ENCODE results near the gene MAPKAP1. TPM values are rescaled to one million over a fixed set of nuclear protein-coding genes. Genes with fewer than 3 reads are reported as not detected.
"Not testable (repeated sequence)": the region's sequence is repeated elsewhere in the genome, so short reads cannot be mapped to it uniquely, and the experiment has no call there.

Gene MAPKAP1
- total RNA-seq, 2 donors from 2014 or later: 75.3 to 91.6 TPM

DNA sequence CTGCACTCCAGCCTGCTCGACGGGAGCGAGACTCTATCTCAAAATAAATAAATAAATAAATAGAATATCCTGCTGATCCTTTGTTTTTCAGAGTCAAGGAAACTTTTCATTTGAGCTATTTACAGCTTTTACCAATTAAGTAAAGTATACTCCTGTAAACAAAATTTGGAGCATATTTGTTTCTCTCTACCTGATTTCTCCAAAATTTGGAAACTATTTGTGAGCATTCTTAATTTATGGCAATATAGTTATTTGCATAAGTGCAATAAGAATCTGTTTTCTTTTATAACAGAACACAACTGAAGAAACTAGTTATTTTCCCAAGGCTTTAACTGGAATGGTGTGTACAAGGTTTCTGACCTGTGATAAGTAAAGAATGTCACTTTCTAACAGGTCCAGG, 135.2 kb downstream of the MAPKAP1 start:
- H3K4me3 Mint-ChIP-seq; H3K27ac Mint-ChIP-seq; H3K4me1 Mint-ChIP-seq; H3K27me3 Mint-ChIP-seq (ENCODE audit: insufficient read depth); H3K27ac ChIP-seq (ENCODE audit: low read depth, low read length); H3K4me3 ChIP-seq (ENCODE audit: low read length); H3K9ac ChIP-seq (ENCODE audit: extremely low read depth, low read length, poor library complexity, severe bottlenecking); H3K27me3 ChIP-seq (ENCODE audit: control insufficient read depth, insufficient read depth, low read length, poor library complexity, severe bottlenecking); H3K4me1 ChIP-seq (ENCODE audit: control insufficient read depth, insufficient read depth, low read length); DNase-seq: not testable (repeated sequence)
- Histone ChIP-seq H3K36me3 (ENCODE audit: control insufficient read depth, insufficient read depth, low read length) (peaks cover 28% of the 10 kb centered on the region), H3K9me3 (ENCODE audit: control insufficient read depth, low read length) (peaks cover 76% of the 10 kb centered on the region)
- Mint-ChIP-seq H3K36me3 (ENCODE audit: low read depth) (peaks cover 65% of the 10 kb centered on the region), H3K9me3 (peaks cover 68% of the 10 kb centered on the region)
- 100% methylated on average over 2 of the region's 3 CpGs; no CpG with 5 or more reads in 1 of the 2 experiments for WGBS, 2 experiments (ENCODE audit: insufficient coverage in 1 of 2, insufficient read length in 1 of 2)

DNA sequence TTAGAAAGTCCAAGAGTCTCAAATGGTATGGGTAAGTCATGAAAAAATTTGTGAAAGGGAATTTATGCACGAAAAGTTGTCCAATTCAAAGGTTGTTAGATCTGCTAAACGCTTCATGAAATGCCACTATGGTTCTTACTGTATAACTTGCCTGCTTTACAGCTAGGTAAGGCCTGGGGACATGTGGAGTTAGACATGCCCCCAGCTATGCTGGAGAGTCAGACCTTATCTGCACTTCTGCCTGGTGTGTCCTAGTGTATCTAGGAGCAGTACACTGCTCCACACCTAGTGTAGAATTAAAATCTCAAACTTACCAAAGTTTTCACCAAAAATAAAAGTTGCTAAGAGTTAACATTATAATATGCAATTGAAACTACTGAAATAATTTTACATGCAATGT, 136.8 kb downstream of the MAPKAP1 start:
- no peak overlapping the region for H3K9ac ChIP-seq (ENCODE audit: extremely low read depth, low read length, poor library complexity, severe bottlenecking)
- Mint-ChIP-seq H3K4me3 (no peak overlapping the region), H3K9me3 (peaks cover 54% of the 10 kb centered on the region), H3K27me3 (ENCODE audit: insufficient read depth) (no peaks in the 10 kb centered on the region), H3K27ac (no peak overlapping the region), H3K4me1 (no peaks in the 10 kb centered on the region), H3K36me3 (ENCODE audit: low read depth) (peaks cover 52% of the 10 kb centered on the region)
- H3K27ac ChIP-seq (ENCODE audit: low read depth, low read length): no peak overlapping the region
- WGBS, 2 experiments (ENCODE audit: insufficient coverage in 1 of 2, insufficient read length in 1 of 2): 95 to 98% methylated on average over 2 of the region's 2 CpGs
- TF ChIP-seq, protein P1, sequence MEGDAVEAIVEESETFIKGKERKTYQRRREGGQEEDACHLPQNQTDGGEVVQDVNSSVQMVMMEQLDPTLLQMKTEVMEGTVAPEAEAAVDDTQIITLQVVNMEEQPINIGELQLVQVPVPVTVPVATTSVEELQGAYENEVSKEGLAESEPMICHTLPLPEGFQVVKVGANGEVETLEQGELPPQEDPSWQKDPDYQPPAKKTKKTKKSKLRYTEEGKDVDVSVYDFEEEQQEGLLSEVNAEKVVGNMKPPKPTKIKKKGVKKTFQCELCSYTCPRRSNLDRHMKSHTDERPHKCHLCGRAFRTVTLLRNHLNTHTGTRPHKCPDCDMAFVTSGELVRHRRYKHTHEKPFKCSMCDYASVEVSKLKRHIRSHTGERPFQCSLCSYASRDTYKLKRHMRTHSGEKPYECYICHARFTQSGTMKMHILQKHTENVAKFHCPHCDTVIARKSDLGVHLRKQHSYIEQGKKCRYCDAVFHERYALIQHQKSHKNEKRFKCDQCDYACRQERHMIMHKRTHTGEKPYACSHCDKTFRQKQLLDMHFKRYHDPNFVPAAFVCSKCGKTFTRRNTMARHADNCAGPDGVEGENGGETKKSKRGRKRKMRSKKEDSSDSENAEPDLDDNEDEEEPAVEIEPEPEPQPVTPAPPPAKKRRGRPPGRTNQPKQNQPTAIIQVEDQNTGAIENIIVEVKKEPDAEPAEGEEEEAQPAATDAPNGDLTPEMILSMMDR (conservative IDR thresholded peaks at IDR 0.05): no peak
- peak overlapping the region; percentile 50 for H3K4me3 ChIP-seq (ENCODE audit: low read length)
- no peak for DNase-seq
- H3K36me3 ChIP-seq (ENCODE audit: control insufficient read depth, insufficient read depth, low read length): peaks cover 17% of the 10 kb centered on the region
- no peaks in the 10 kb centered on the region for H3K27me3 ChIP-seq (ENCODE audit: control insufficient read depth, insufficient read depth, low read length, poor library complexity, severe bottlenecking)
- no peaks in the 10 kb centered on the region for H3K4me1 ChIP-seq (ENCODE audit: control insufficient read depth, insufficient read depth, low read length)
- H3K9me3 ChIP-seq (ENCODE audit: control insufficient read depth, low read length): peaks cover 63% of the 10 kb centered on the region

GRCh38 chr9:125568621-125569020, 138.4 kb downstream of the MAPKAP1 start:
- Mint-ChIP-seq H3K36me3 (ENCODE audit: low read depth) (peaks cover 38% of the 10 kb centered on the region), H3K4me3 (no peak overlapping the region), H3K4me1 (peaks cover 3% of the 10 kb centered on the region)

GRCh38 chr9:125566051-125566450, 141.0 kb downstream of the MAPKAP1 start:
- H3K9me3 ChIP-seq (ENCODE audit: control insufficient read depth, low read length): peaks cover 21% of the 10 kb centered on the region
- not testable (repeated sequence) for H3K4me3 Mint-ChIP-seq; H3K27ac Mint-ChIP-seq; H3K27me3 Mint-ChIP-seq (ENCODE audit: insufficient read depth); H3K4me3 ChIP-seq (ENCODE audit: low read length); H3K4me1 ChIP-seq (ENCODE audit: control insufficient read depth, insufficient read depth, low read length); H3K27me3 ChIP-seq (ENCODE audit: control insufficient read depth, insufficient read depth, low read length, poor library complexity, severe bottlenecking); H3K36me3 ChIP-seq (ENCODE audit: control insufficient read depth, insufficient read depth, low read length); H3K27ac ChIP-seq (ENCODE audit: low read depth, low read length); H3K4me1 Mint-ChIP-seq; DNase-seq; H3K9ac ChIP-seq (ENCODE audit: extremely low read depth, low read length, poor library complexity, severe bottlenecking)
- Mint-ChIP-seq H3K36me3 (ENCODE audit: low read depth) (peaks cover 20% of the 10 kb centered on the region), H3K9me3 (peaks cover 12% of the 10 kb centered on the region)

More at GRCh38 chr9:125568621-125569020, 138.4 kb downstream of the MAPKAP1 start:
- no peak overlapping the region for H3K27ac ChIP-seq (ENCODE audit: low read depth, low read length)
- H3K9ac ChIP-seq (ENCODE audit: extremely low read depth, low read length, poor library complexity, severe bottlenecking): no peak overlapping the region
- H3K9me3 ChIP-seq (ENCODE audit: control insufficient read depth, low read length): peaks cover 47% of the 10 kb centered on the region
- no peaks in the 10 kb centered on the region for H3K27me3 ChIP-seq (ENCODE audit: control insufficient read depth, insufficient read depth, low read length, poor library complexity, severe bottlenecking)
- H3K36me3 ChIP-seq (ENCODE audit: control insufficient read depth, insufficient read depth, low read length): peaks cover 9% of the 10 kb centered on the region
- no peak overlapping the region for H3K27ac Mint-ChIP-seq
- H3K4me3 ChIP-seq (ENCODE audit: low read length): no peak overlapping the region
- DNase-seq: no peak
- no peaks in the 10 kb centered on the region for H3K4me1 ChIP-seq (ENCODE audit: control insufficient read depth, insufficient read depth, low read length)
- peaks cover 37% of the 10 kb centered on the region for H3K9me3 Mint-ChIP-seq
- no peaks in the 10 kb centered on the region for H3K27me3 Mint-ChIP-seq (ENCODE audit: insufficient read depth)
- TF ChIP-seq, protein P1 (conservative IDR thresholded peaks at IDR 0.05): no peak
- WGBS, 2 experiments (ENCODE audit: insufficient coverage in 1 of 2, insufficient read length in 1 of 2): 91 to 96% methylated on average over 4 of the region's 4 CpGs
